Astrocyte (in vitro differentiated cells and primary cell): ENCODE measurements around the gene PPP1R16B. TPM values are rescaled to one million over a fixed set of nuclear protein-coding genes. Genes with fewer than 3 reads are reported as not detected.

Experiments used
- DNase-seq: peaks from one replicate; pipeline ENCODE4 v3.0.0-alpha.2; 2010; ENCODE audit warnings: low read depth
- FAIRE-seq: peaks from 2 replicates; lab custom pipeline; 2011; peaks lifted over from hg19 to GRCh38; lab: Jason Lieb, UNC
- H2AFZ ChIP-seq: 2 replicates; pipeline ENCODE4 v1.6.0; 2012; ENCODE audit warnings: low read depth, low read length, inconsistent platforms
- H3K27ac ChIP-seq: 2 replicates; pipeline ENCODE4 v1.5.1; 2011; ENCODE audit warnings: low read depth, low read length, inconsistent platforms
- H3K27me3 ChIP-seq: 2 replicates; pipeline ENCODE4 v1.6.0; 2011; ENCODE audit warnings: low read length, inconsistent platforms; ENCODE audit not compliant: insufficient read depth
- H3K36me3 ChIP-seq: 2 replicates; pipeline ENCODE4 v1.5.1; 2011; ENCODE audit warnings: low read length, inconsistent platforms; ENCODE audit not compliant: insufficient read depth
- H3K4me1 ChIP-seq: 2 replicates; pipeline ENCODE4 v1.5.1; 2011; ENCODE audit warnings: low read length, inconsistent platforms; ENCODE audit not compliant: insufficient read depth
- H3K4me2 ChIP-seq: 2 replicates; pipeline ENCODE4 v1.6.0; 2012; ENCODE audit warnings: low read length, inconsistent platforms
- H3K4me3 ChIP-seq: 2 replicates; pipeline ENCODE4 v1.5.1; 2011; ENCODE audit warnings: low read depth, mild to moderate bottlenecking, low read length, inconsistent platforms; ENCODE audit not compliant: insufficient read depth
- H3K79me2 ChIP-seq: 2 replicates; pipeline ENCODE4 v1.6.0; 2012; ENCODE audit warnings: mild to moderate bottlenecking, low read length, inconsistent platforms; ENCODE audit not compliant: insufficient read depth
- H3K9ac ChIP-seq: 2 replicates; pipeline ENCODE4 v1.6.0; 2012; ENCODE audit warnings: mild to moderate bottlenecking, low read length, inconsistent platforms
- H3K9me3 ChIP-seq: 2 replicates; pipeline ENCODE4 v1.5.1; 2012; ENCODE audit warnings: low read depth, mild to moderate bottlenecking, low read length, inconsistent platforms; ENCODE audit not compliant: insufficient read depth
- H4K20me1 ChIP-seq: 2 replicates; pipeline ENCODE4 v1.6.0; 2012; ENCODE audit warnings: low read length, inconsistent platforms; ENCODE audit not compliant: insufficient read depth
- H3K27ac Mint-ChIP-seq: one replicate; pipeline ENCODE4 v1.8.0; 2021; ENCODE audit warnings: mild to moderate bottlenecking, mixed read lengths; ENCODE audit not compliant: unreplicated experiment
- H3K27me3 Mint-ChIP-seq: one replicate; pipeline ENCODE4 v1.8.0; 2021; ENCODE audit warnings: low read depth, mixed read lengths; ENCODE audit not compliant: unreplicated experiment
- H3K36me3 Mint-ChIP-seq: one replicate; pipeline ENCODE4 v1.8.0; 2021; ENCODE audit warnings: low read depth, mixed read lengths; ENCODE audit not compliant: unreplicated experiment
- H3K4me1 Mint-ChIP-seq: one replicate; pipeline ENCODE4 v1.8.0; 2021; ENCODE audit warnings: low read depth, mixed read lengths; ENCODE audit not compliant: unreplicated experiment
- H3K4me3 Mint-ChIP-seq: one replicate; pipeline ENCODE4 v1.8.0; 2021; ENCODE audit warnings: mild to moderate bottlenecking, moderate library complexity, mixed read lengths; ENCODE audit not compliant: unreplicated experiment
- H3K9me3 Mint-ChIP-seq: one replicate; pipeline ENCODE4 v1.8.0; 2021; ENCODE audit warnings: mild to moderate bottlenecking, mixed read lengths; ENCODE audit not compliant: unreplicated experiment
- EZH2 ChIP-seq: IDR thresholded peaks from 2 replicates; pipeline ENCODE4 v1.6.1; 2012; ENCODE audit warnings: mild to moderate bottlenecking, low read length, inconsistent platforms; ENCODE audit not compliant: insufficient read depth
- total RNA-seq: library from RNA; stranded (reverse); gene quantifications from 2 replicates; pipeline ENCODE4 v1.2.1, GENCODE V29; 2021
- TF ChIP-seq, protein P1 (sequence below): IDR thresholded peaks from 2 replicates; pipeline ENCODE4 v1.5.1; 2011; ENCODE audit warnings: low read depth, mild to moderate bottlenecking, inconsistent platforms, low read length, moderate library complexity; ENCODE audit not compliant: insufficient read depth

Gene PPP1R16B
- total RNA-seq, 1 donor from 2014 or later, result 0.68 TPM

DNA sequence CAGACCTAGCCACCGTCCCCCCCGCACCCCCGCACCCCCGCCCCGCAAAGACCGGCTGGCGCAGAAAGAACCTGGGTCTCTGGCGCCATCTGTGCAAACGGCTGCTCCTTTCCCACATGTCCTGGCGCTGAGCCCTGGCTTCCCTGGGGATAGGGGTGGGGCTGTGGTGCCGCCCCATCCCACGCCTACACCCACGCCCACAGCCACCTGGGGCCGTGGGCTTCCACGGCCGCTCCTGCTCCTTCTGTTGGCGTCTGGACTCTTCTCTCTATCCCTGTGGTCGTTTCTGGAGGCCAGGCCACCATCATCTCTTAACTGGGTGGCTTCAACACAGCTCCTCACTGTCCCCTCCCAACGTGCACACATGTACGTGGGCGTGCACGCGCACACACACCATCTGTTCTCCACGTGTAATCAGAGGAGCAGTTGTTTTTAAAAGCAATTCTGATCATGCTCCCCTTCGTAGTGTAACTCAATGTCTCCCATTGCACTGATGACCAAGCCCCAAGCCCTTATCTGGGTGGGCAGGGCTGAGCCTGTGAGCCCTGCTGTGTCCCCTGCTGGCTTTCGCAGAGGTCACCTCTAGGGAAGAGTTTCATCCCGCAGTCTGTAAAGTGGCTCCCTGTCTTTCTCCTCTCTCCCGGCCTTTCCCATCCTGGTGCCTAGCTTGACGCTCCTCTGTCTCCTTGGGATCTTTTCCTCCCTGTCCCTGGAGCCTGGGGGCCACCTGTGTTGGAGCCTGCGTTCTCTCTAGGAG, 88.8 kb downstream of the PPP1R16B start:
- H3K9me3 ChIP-seq, result no peaks in the 10 kb centered on the region
- Mint-ChIP-seq H3K9me3 (no peaks in the 10 kb centered on the region), H3K27me3 (peaks cover 23% of the 10 kb centered on the region), H3K36me3 (no peaks in the 10 kb centered on the region), H3K4me3 (no peak overlapping the region), H3K4me1 (no peaks in the 10 kb centered on the region), H3K27ac (no peak overlapping the region)
- no peaks in the 10 kb centered on the region for H4K20me1 ChIP-seq
- no peak overlapping the region for H3K4me2 ChIP-seq
- no peak for FAIRE-seq
- no peak overlapping the region for H2AFZ ChIP-seq
- no peak overlapping the region for H3K4me3 ChIP-seq
- TF ChIP-seq EZH2, result no peak
- TF ChIP-seq, protein P1, sequence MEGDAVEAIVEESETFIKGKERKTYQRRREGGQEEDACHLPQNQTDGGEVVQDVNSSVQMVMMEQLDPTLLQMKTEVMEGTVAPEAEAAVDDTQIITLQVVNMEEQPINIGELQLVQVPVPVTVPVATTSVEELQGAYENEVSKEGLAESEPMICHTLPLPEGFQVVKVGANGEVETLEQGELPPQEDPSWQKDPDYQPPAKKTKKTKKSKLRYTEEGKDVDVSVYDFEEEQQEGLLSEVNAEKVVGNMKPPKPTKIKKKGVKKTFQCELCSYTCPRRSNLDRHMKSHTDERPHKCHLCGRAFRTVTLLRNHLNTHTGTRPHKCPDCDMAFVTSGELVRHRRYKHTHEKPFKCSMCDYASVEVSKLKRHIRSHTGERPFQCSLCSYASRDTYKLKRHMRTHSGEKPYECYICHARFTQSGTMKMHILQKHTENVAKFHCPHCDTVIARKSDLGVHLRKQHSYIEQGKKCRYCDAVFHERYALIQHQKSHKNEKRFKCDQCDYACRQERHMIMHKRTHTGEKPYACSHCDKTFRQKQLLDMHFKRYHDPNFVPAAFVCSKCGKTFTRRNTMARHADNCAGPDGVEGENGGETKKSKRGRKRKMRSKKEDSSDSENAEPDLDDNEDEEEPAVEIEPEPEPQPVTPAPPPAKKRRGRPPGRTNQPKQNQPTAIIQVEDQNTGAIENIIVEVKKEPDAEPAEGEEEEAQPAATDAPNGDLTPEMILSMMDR, result no peak
- no peak for DNase-seq
- no peaks in the 10 kb centered on the region for H3K36me3 ChIP-seq
- H3K4me1 ChIP-seq, result no peaks in the 10 kb centered on the region
- H3K27me3 ChIP-seq, result peaks cover 20% of the 10 kb centered on the region
- no peak overlapping the region for H3K9ac ChIP-seq
- H3K79me2 ChIP-seq, result no peaks in the 10 kb centered on the region
- no peak overlapping the region for H3K27ac ChIP-seq

DNA sequence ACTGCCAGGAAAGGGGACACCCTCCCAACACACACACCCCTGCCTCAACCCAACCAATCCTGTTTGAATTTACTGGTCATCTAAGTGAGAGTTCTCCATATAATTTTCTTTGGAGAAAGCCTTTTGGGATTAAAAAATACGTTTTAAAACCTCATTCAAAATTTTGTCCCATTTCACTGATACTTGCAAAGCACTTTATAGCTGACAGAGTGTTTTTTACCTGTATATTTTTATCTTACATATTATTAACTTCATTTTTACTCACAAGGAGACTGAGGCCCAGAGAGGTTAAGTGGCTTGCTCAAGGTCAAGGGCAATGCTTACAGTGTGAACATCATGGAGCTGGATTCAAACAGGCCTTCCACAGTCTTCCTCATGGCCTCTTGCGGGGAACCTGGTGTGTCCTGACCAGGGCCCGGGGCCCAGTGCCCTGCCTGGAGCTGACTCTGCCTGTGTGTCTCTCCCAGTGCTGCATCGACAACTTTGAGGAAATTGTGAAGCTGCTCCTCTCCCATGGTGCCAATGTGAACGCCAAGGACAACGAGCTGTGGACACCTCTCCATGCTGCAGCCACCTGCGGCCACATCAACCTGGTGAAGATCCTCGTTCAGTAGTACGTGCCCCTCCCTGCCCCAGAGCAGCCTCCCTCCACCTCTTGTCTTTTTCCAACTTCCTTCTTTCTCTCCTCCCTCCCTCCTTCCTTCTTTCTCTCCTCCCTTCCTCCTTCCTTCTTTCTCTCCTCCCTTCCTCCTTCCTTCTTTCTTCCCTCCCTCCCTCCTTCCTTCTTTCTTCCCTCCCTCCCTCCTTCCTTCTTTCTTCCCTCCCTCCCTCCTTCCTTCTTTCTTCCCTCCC, 89.8 kb downstream of the PPP1R16B start:
- peaks cover 22% of the 10 kb centered on the region for H3K27me3 ChIP-seq
- Mint-ChIP-seq H3K27ac (no peak overlapping the region), H3K9me3 (no peaks in the 10 kb centered on the region), H3K27me3 (peaks cover 25% of the 10 kb centered on the region), H3K4me3 (no peak overlapping the region), H3K4me1 (no peaks in the 10 kb centered on the region), H3K36me3 (no peaks in the 10 kb centered on the region)
- H3K4me1 ChIP-seq, result no peaks in the 10 kb centered on the region
- no peak overlapping the region for H2AFZ ChIP-seq
- H3K4me2 ChIP-seq, result no peak overlapping the region
- no peak overlapping the region for H3K27ac ChIP-seq
- no peak overlapping the region for H3K9ac ChIP-seq
- no peaks in the 10 kb centered on the region for H3K9me3 ChIP-seq
- FAIRE-seq (no peak), DNase-seq (no peak)
- H3K79me2 ChIP-seq, result no peaks in the 10 kb centered on the region
- no peak for TF ChIP-seq EZH2
- TF ChIP-seq, protein P1, result no peak
- no peaks in the 10 kb centered on the region for H4K20me1 ChIP-seq
- no peak overlapping the region for H3K4me3 ChIP-seq
- no peaks in the 10 kb centered on the region for H3K36me3 ChIP-seq
